Measurements from ENCODE around the gene ACVR1B.

- TF ChIP-seq CTCF (IDR thresholded peaks at IDR 0.05), result peak in 1 of 4 experiments; percentile 44
- TF ChIP-seq POLR2AphosphoS5 (IDR thresholded peaks at IDR 0.05), result no peak
Observed at GRCh38 chr12:51970904-51971646, 19.6 kb downstream of the ACVR1B start.

All from prostate gland (tissue), 2 donors.